Glutamatergic neuron (in vitro differentiated cells): ENCODE results near the gene SEMA3A. TPM values are rescaled to one million over a fixed set of nuclear protein-coding genes. Genes with fewer than 3 reads are reported as not detected.

Experiments used
- DNase-seq: peaks from one replicate; pipeline ENCODE4 v3.0.0; 2022
- H3K27ac Mint-ChIP-seq: one replicate; pipeline ENCODE4 v1.8.0; 2020; ENCODE audit warnings: mild to moderate bottlenecking, mixed read lengths, inconsistent platforms; ENCODE audit not compliant: unreplicated experiment
- H3K27me3 Mint-ChIP-seq: one replicate; pipeline ENCODE4 v1.8.0; 2020; ENCODE audit warnings: mild to moderate bottlenecking, moderate library complexity, mixed read lengths, inconsistent platforms; ENCODE audit not compliant: unreplicated experiment
- H3K36me3 Mint-ChIP-seq: one replicate; pipeline ENCODE4 v1.8.0; 2020; ENCODE audit warnings: mild to moderate bottlenecking, mixed read lengths, inconsistent platforms; ENCODE audit not compliant: unreplicated experiment
- H3K4me1 Mint-ChIP-seq: one replicate; pipeline ENCODE4 v1.8.0; 2020; ENCODE audit warnings: mild to moderate bottlenecking, low read depth, mixed read lengths, inconsistent platforms; ENCODE audit not compliant: unreplicated experiment
- H3K4me3 Mint-ChIP-seq: one replicate; pipeline ENCODE4 v1.8.0; 2020; ENCODE audit warnings: mild to moderate bottlenecking, mixed read lengths, inconsistent platforms; ENCODE audit not compliant: unreplicated experiment
- H3K9me3 Mint-ChIP-seq: one replicate; pipeline ENCODE4 v1.8.0; 2020; ENCODE audit warnings: mild to moderate bottlenecking, moderate library complexity, mixed read lengths, inconsistent platforms; ENCODE audit not compliant: unreplicated experiment
- CTCF ChIP-seq: fragments of 200-600 bp; sonication (generic); IDR thresholded peaks from one replicate; pipeline ENCODE4 v1.5.0; 2021; ENCODE audit not compliant: partially characterized antibody, unreplicated experiment
- total RNA-seq: library from RNA; stranded (reverse); fragmentation: NEBNext Ultra II Directional; extraction: Animal tissue kit (Norgen Biotek cat#: 25700); gene quantifications from one replicate; pipeline ENCODE4 v1.2.1, GENCODE V29; 2021; ENCODE audit not compliant: unreplicated experiment

Gene SEMA3A
- total RNA-seq, 1 donor from 2014 or later: 16.3 TPM

DNA sequence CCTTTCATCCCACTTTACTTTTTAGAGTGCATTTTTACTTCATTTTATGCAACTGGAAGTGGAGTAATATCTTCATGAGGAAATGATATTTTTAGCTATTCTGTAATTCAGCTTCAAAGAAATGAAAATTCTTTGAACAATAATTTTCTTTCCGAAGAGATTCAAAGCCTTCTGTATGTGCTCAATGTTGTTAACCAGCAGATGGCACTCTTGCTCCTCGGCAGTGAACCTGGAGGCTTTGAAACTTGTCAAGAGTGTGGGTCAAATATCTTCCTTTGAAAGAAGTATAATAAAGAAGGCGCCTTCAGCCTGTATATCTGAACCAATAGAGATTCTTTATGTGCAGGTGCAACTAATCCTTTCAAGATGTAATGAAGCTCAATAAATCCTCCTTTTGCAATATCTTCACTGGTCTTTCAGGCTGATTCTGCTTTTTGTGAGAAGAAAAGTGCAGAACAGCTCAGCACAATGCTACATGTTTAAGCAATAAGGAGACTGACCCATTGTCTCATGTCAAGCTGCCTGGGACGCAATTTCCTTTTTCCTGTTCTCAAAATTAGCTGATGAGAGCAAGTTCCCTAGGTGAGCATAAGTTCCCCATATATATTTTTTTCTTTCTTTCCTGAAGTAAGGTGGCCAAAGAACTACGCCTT, 258.4 kb downstream of the SEMA3A start:
- Mint-ChIP-seq H3K4me1 (no peaks in the 10 kb centered on the region), H3K27me3 (no peaks in the 10 kb centered on the region), H3K9me3 (no peaks in the 10 kb centered on the region), H3K36me3 (no peaks in the 10 kb centered on the region), H3K27ac (no peak overlapping the region), H3K4me3 (no peak overlapping the region)
- peak; percentile 58 for TF ChIP-seq CTCF
- peak; percentile 59 for DNase-seq

DNA sequence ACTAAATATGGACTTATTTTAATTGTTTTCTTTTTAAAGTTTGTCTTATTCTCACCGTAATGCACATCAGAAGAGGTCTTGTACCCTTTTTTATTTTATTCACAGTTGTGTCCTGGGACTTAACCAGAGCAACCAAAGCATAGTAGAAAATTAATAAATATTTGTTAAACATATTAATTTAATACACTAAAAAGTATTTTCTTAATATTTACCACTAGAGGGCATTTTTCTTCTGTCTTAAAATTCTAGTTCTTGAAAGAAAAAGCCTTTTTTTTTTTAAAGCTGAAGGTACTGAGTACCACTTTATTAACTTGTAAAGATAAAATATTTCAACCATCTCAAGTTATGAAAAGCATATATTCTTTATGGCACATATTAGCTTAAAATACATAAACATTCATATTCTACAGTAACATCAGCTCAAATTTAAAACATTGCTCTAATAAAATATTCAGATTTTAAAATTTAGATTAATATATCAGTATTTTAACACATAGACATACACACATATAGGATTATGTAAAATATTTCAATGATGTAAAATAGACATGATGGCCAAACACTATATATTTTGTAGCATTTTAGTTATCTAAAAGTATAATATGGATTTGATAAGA, 260.4 kb downstream of the SEMA3A start:
- Mint-ChIP-seq H3K27me3 (no peaks in the 10 kb centered on the region), H3K9me3 (no peaks in the 10 kb centered on the region), H3K4me3 (no peak overlapping the region), H3K4me1 (no peaks in the 10 kb centered on the region), H3K36me3 (no peaks in the 10 kb centered on the region), H3K27ac (no peak overlapping the region)
- TF ChIP-seq CTCF: peak; percentile 46
- no peak for DNase-seq

GRCh38 chr7:83931968-83932367, 262.6 kb downstream of the SEMA3A start:
- H3K27me3 Mint-ChIP-seq: no peaks in the 10 kb centered on the region
- no peak overlapping the region for H3K27ac Mint-ChIP-seq
- no peaks in the 10 kb centered on the region for H3K4me1 Mint-ChIP-seq
- TF ChIP-seq CTCF: no peak
- H3K4me3 Mint-ChIP-seq: no peak overlapping the region
- H3K9me3 Mint-ChIP-seq: no peaks in the 10 kb centered on the region
- DNase-seq: no peak
- no peaks in the 10 kb centered on the region for H3K36me3 Mint-ChIP-seq

DNA sequence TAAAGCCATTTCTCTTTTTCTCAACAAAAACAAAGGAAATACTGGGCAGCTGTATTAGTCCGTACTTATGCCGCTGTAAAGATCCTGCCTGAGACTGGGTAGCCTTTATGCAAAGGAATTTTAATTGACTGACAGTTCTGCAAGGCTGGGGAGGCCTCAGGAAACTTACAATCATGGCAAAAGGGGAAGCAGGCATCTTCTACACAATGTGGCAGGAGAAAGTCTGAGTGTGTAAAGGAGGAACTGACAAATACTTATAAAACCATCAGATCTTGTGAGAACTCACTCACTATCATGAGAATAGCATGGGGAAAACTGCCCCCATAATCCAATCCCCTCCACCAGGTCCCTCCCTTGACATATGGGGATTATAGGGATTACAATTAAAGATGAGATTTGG, 264.3 kb downstream of the SEMA3A start:
- no peaks in the 10 kb centered on the region for H3K36me3 Mint-ChIP-seq
- H3K27ac Mint-ChIP-seq: no peak overlapping the region
- DNase-seq: no peak
- no peak overlapping the region for H3K4me3 Mint-ChIP-seq
- H3K4me1 Mint-ChIP-seq: no peaks in the 10 kb centered on the region
- H3K27me3 Mint-ChIP-seq: no peaks in the 10 kb centered on the region
- TF ChIP-seq CTCF: no peak
- H3K9me3 Mint-ChIP-seq: no peaks in the 10 kb centered on the region

- peaks cover 13% of the 10 kb centered on the region for H3K4me1 Mint-ChIP-seq
- no peak overlapping the region for H3K27ac Mint-ChIP-seq
- H3K9me3 Mint-ChIP-seq: no peaks in the 10 kb centered on the region
- no peaks in the 10 kb centered on the region for H3K36me3 Mint-ChIP-seq
- no peaks in the 10 kb centered on the region for H3K27me3 Mint-ChIP-seq
- DNase-seq: no peak
- no peak for TF ChIP-seq CTCF
- H3K4me3 Mint-ChIP-seq: no peak overlapping the region
These were observed 268.7 kb downstream of the SEMA3A start for GRCh38 chr7:83925860-83926259.
